ENCODE results near the gene REG1B.
"Not testable (repeated sequence)": the region's sequence is repeated elsewhere in the genome, so short reads cannot be mapped to it uniquely, and the experiment has no call there.

Gene REG1B

DNA sequence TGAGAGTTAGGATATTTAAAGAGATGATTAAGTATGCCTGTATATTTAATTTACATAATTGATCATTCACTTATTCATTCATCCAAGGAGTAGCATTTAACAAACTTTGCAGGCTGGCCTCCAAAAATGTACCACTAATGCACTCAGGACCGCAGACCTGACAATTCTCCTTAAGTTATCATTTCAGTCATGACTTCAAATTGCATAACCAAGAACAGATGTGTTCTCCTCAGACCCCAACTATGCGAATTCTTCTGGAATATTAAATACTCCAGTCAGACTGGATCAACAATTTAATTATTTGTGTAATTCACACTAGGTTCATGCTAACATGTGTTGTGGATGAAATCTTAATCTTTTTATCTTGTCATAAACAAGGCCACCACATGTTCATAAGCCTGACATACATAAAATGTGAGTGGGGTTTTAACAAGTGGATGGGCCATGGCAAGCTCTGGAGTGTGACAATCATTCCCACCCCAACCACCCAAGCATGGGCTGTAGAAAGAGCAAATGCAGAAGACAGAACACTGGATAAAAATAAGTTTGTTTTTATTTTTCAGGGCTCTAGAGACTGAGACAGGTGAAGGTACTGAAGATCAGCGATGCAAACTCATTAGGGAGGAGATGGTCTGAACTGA lies 3.2 kb downstream of the REG1B start:
- no peak for DNase-seq (ENCODE audit: low spot score)

DNA sequence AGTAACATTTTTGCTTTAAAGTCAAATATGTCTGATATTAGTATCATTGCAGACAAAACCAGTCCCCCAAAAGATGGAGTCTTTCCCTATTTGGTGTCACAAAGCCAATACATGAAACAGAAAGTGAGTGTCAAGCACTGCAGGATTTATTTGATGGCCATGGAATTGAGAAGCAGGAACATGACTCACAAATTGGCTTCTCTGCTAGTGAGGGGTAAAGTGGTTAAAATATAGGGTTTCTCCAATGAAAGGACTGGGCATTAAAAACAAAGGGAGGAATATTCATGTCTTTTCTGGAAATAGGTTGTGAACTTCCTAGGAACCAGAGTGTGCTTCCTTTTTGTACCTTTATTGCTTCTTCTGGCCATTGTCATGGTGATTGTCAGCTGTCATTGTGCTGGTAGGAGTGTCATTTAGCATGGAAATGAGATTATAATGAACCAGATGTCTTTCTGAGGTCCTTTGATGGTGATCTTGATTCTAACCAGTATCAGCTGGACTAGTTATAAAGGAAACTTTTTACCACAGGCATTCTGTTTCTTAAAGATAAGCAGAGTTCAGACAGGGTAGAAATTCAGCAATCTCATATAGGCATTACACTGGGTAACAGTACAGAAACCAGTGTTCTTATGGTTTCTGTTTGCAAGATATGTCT lies 4.1 kb downstream of the REG1B start:
- no peak for DNase-seq (ENCODE audit: low spot score)

DNA sequence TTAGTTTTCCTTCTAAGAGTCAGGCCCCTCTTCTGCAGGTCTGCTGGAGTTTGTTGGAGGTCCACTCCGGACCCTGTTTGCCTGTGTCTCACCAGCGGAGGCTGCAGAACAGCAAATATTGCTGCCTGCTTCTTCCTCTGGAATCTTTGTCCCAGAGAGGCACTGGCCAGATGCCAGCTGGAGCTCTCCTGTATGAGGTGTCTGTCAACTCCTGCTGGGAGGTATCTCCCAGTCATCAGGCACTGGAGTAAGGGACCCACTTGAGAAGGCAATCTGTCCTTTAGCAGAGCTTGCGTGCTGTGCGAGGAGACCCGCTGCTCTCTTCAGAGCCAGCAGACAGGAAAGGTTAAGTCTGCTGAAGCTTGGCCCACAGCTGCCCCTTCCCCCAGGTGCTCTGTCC lies 4.8 kb downstream of the REG1B start:
- DNase-seq (ENCODE audit: low spot score) = no peak

DNA sequence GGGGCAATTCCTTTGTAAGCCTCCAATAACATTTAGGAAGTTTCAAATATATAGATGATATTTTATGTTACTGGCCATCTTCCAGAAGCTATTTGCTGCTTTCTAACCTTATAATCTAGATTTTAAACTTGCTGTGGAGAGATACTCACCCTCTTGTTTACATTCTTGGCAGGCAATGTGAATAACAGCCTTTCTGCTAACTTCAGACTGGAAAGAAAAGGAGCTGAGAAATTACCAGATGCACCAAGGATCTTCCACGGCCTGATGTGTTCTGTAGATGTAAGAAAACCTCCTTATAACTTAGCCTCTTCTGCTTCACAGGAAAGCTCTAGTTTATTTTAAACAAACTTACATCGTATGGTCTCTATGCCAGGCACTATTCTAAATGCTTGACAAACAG lies 16.7 kb downstream of the REG1B start:
- DNase-seq (ENCODE audit: low spot score) = no peak

DNA sequence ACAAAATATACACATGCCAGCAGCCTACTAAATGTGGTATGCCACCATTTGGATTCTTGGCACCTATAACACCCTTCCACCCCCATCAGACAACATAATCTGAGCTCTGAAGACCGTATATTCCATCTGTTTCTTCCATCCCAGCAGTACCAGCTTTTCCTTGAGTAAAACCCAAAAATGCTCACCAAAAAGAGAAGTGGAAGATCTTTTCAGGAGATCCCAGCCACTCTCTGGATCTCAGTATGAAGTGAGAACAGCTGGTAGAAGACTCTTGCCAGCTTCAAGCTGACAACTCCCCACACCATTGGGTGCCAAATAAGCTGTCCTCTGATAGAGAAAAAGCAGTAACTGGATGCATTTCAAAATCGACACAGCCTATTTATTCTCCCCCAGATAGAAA lies 22.6 kb downstream of the REG1B start:
- no peak for DNase-seq (ENCODE audit: low spot score)

DNA sequence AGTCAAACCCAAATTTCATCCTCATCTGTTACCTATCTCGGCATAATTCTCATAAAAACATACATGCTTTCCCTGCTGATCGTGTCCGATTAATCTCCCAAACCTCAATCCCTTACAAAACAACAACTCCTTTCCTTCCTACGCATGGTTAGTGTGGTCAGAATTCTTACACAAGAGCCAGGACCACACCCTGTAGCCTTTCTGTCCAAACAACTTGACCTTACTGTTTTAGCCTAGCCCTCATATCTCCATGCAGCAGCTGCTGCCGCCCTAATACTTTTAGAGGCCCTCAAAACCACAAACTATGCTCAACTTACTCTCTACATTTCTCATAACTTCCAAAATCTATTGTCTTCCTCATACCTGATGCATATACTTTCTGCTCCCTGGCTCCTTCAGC lies 33.0 kb downstream of the REG1B start:
- DNase-seq (ENCODE audit: low spot score) = not testable (repeated sequence)

DNA sequence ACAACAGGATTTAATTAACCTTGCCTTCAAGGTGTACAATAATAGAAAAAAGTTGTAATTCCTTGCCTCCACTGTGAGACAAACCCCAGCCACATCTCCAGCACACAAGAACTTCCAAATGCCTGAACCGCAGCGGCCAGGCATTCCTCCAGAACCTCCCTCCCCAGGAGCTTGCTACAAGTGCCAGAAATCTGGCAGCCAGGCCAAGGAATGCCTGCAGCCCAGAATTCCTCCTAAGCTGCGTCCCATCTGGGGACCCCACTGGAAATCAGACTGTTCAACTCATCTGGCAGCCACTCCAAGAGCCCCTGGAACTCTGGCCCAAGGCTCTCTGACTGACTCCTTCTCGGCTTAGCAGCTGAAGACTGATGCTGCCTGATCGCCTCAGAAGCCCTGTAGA lies 34.3 kb downstream of the REG1B start:
- not testable (repeated sequence) for DNase-seq (ENCODE audit: low spot score)

DNA sequence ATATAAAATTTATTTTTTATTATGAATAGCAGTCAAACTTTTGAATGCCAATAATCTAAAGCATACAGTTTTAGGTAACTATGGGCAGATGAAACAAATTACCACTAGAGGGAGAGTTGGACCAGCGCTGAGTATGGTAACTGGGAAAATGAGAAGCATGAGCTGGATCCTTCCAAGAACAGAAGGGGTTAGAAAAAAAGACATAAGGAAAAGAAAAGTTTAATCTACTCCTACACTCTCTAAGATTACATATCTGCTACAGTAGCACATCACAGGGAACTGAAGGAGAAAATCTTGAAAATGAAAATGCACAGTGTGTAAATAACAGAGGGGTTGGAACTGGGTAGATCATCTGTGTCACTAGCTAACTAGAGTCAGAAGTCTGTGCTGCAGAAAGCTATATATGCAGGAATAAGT lies 46.8 kb downstream of the REG1B start:
- DNase-seq (ENCODE audit: low spot score) = peak; percentile 21

DNA sequence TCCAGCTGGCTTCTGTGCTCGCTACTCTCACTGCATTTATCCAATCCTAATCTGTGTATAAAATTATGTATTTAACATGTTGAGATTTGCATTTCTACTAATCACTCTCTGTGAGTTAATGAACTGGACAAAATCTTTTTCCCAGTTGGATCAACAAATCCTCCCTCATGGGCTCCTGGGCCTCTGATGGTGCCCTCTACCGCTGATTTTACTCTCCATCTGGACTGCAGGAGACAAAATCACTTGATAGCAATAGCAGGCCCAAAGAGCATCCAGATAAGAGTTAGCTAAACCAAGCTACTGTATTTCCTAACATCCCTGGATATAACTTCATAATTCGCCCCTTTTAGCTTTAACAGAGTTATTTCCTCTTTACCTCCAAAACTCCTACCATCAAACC lies 47.8 kb downstream of the REG1B start:
- DNase-seq (ENCODE audit: low spot score) = no peak

All from kidney tubule cell (primary cell).